ENCODE measurements around the gene NFATC2.
"Not testable (repeated sequence)": the region's sequence is repeated elsewhere in the genome, so short reads cannot be mapped to it uniquely, and the experiment has no call there.

Gene NFATC2

GRCh38 chr20:51542571-51543421, at the start of gene NFATC2:
NFATC2 (minus strand) TSS chr20:51542719; CDS start chr20:51542499, 220 bp downstream.
- no peak for DNase-seq

- no peak for DNase-seq
Measured at GRCh38 chr20:51591871-51592270, 49.4 kb upstream of the NFATC2 start.

- no peak for DNase-seq
Measured at GRCh38 chr20:51588762-51589161, 46.2 kb upstream of the NFATC2 start.

- no peak for DNase-seq
Measured at GRCh38 chr20:51587145-51587544, 44.6 kb upstream of the NFATC2 start.

GRCh38 chr20:51586005-51586440, 43.5 kb upstream of the NFATC2 start:
- DNase-seq = no peak

DNA sequence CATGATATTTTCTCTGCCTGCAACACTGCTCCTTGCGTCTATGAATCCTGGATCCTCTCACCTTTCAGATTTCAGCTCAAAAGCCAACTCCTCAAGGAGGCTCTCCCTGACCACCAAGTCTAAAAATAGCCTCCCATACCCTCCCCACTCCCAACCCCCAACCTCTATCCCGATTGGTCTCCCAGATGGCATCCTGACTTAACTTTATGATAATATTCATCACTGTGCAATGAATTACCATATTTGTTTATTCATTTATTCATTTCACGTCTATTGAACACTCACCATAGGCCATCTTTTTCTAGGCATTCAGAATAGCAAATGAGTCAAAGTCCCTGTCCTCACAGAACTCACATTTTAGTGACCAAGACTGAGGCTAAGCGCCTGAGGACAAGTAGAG, 42.6 kb upstream of the NFATC2 start:
- DNase-seq = no peak

GRCh38 chr20:51584737-51585136, 42.2 kb upstream of the NFATC2 start:
- DNase-seq = no peak

- no peak for DNase-seq
Measured at GRCh38 chr20:51584116-51584515, 41.6 kb upstream of the NFATC2 start.

- no peak for DNase-seq
Measured at GRCh38 chr20:51583499-51583898, 41.0 kb upstream of the NFATC2 start.

GRCh38 chr20:51583073-51583472, 40.6 kb upstream of the NFATC2 start:
- no peak for DNase-seq

GRCh38 chr20:51581571-51581970, 39.1 kb upstream of the NFATC2 start:
- no peak for DNase-seq

GRCh38 chr20:51579137-51579536, 36.6 kb upstream of the NFATC2 start:
- DNase-seq = no peak

DNA sequence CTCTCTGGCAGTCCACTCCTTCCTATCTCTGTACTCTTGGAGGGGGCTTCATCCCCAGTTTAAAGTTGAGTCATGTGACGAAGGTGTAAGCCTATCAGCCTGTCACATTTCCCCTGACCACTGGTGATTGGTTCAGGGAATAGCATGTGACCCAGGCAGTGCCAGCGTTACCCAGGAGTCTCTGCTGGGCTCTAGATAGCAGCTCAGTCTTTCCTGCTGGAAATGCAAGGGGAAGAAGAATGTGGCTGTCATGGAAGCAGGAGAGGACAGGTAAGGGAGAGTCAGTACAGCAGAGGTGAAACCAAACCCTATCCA, 35.6 kb upstream of the NFATC2 start:
- DNase-seq = no peak

GRCh38 chr20:51577432-51578144, 35.1 kb upstream of the NFATC2 start:
- no peak for DNase-seq

DNA sequence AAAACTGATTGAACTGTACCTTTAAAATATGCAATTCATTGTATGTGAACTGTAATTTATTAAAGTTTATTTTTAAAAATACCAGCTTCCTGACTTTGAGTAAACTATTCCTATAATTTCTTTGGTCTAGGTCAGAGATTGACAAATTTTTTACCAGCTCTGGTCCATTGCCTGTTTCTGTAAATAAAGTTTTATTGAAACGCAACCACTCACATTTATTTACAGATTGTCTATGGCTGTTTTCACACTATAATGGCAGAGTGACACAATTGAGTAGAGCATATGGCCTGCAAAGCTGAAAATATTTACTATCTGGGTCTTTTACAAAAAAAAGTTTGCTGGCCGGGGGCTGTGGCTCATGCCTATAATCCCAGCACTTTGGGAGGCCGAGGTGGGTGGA, 33.0 kb upstream of the NFATC2 start:
- DNase-seq = no peak

GRCh38 chr20:51574248-51575033, 31.9 kb upstream of the NFATC2 start:
- no peak for DNase-seq

DNA sequence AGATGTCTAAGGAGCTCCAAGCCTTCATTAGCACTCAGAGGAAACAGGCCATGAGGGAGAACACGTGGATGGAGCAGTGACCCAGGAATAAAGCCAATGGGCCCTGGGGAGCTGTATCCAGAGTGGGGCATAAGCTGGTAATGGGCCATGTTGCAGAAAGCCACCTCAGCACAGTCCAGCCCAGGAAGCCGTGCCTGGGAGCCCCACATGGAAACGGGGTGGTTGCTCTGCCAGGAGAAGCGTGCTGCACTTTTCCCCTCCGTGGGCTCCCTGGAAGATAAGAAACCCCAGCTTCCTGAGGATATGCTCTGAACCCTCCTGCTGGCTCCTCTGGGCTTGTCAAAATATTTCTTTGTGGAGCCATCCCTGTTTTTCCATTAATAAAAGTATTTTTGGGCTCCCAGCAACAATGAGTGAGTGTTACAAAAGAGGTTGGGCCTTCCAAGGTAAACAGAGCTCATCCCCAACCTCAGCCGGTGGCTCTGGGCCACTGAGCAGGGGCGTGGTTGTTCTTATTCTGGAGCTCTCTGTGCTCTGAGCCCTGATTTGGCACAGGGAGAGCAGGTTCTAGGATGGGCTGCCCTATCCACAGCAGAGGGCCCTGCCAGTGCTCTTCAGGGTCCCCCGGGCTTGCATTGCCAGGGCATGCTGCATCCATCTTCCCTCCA, 31.2 kb upstream of the NFATC2 start:
- no peak for DNase-seq

DNA sequence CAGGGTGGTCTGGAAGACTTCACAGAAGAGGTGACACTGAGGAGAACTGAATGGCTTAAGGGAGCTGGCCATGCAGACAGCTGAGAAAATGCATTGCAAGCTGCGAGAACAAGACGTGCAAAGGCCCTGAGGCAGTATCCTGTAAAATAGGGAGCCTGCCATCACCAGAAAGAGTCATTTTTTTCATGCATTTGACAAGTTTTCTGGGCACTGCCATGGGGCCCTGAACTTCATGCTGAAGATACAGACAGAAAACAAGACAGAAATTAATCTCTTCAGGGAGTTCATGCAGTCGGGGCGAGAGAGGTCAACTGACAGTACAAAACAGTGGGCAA, 28.9 kb upstream of the NFATC2 start:
- no peak for DNase-seq

DNA sequence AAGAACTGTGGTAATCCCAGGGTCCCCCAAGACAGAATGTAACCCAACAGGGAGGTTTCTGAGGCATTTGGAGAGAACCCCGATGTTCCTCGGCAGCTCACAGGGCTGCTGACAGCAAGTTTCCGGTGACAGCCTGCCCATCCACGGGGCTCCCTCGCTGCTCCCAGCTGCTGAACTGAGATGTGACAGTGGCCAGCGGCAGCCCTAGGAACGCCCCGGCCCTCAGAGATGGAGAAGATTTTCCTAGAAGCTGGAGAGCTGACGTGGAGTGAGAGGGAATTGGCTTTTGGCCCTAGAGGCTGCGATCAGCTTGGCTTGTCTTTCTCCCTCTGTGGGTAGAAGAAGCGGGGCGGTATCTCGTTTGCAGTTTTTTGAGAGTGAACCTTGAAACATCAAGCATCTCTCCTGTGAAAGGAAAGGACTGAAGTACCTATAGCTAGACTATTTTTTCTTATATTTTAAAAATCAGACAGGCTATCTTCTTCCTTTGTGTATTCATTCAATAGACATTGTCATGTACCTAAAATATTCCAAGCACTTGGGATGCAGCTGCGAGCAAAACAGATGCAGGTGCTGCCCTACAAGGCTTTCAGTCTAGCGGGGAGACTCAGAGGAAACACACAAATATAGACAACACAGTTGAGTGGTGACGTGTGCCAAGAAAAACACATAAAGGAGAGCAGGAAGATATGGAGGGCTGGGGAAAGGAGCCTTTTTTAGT, 28.4 kb upstream of the NFATC2 start:
- no peak for DNase-seq

- DNase-seq = peak; percentile 9
Measured at GRCh38 chr20:51569815-51570738, 27.6 kb upstream of the NFATC2 start.

GRCh38 chr20:51568533-51568932, 26.0 kb upstream of the NFATC2 start:
- not testable (repeated sequence) for DNase-seq
